22Rv1 (cell line): Measurements from ENCODE around the gene RERE.
"Not testable (repeated sequence)": the region's sequence is repeated elsewhere in the genome, so short reads cannot be mapped to it uniquely, and the experiment has no call there.

Experiments used
- H3K27ac ChIP-seq: fragments of 450-650 bp; 2 replicates; pipeline ENCODE4 v1.5.1; 2017
- CTCF ChIP-seq: fragments of 450-650 bp; IDR thresholded peaks from 2 replicates; pipeline ENCODE4 v1.5.1; 2017; ENCODE audit warnings: mild to moderate bottlenecking
- ZFX ChIP-seq: fragments of 450-650 bp; IDR thresholded peaks from 2 replicates; pipeline ENCODE4 v1.6.1; 2017; ENCODE audit warnings: antibody characterized with exemption, borderline replicate concordance

The RERE gene

GRCh38 chr1:8448911-8449661 lies 368.4 kb downstream of the RERE start:
- peak overlapping the region; percentile 18; the same call in 1 of the 2 replicates for H3K27ac ChIP-seq

GRCh38 chr1:8448505-8448904 lies 368.9 kb downstream of the RERE start:
- H3K27ac ChIP-seq: peak overlapping the region; percentile 18; the same call in 1 of the 2 replicates

More at GRCh38 chr1:8448911-8449661, 368.4 kb downstream of the RERE start:
- TF ChIP-seq ZFX (no peak), CTCF (no peak)

DNA sequence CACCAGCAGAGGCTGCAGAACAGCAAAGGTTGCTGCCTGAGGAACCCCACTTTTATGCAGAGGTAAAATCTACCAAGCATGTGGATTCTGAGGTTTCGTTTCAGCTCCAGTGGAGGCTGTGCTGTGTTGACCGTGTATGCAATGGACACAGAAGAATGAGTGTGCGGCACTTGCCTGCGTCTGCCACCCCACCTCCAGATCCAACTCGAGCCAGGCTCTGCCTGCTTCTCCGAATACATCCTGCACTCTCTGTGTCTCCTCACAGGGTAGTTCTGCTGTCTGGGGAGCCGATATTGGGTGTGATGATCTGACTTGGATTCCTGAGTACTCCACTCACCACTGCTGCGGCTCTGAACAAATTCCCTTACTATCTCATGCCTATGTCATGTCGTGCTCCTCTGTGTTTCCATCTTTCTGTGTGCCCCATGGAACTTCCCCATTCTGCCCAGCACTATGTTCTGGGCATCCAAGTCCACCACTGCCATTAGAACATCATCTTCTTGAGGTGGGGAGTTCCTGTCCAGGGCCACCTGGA lies 369.8 kb downstream of the RERE start:
- TF ChIP-seq ZFX: no peak
- TF ChIP-seq CTCF: no peak
- no peak overlapping the region for H3K27ac ChIP-seq

GRCh38 chr1:8446119-8446518 lies 371.3 kb downstream of the RERE start:
- H3K27ac ChIP-seq: not testable (repeated sequence)

DNA sequence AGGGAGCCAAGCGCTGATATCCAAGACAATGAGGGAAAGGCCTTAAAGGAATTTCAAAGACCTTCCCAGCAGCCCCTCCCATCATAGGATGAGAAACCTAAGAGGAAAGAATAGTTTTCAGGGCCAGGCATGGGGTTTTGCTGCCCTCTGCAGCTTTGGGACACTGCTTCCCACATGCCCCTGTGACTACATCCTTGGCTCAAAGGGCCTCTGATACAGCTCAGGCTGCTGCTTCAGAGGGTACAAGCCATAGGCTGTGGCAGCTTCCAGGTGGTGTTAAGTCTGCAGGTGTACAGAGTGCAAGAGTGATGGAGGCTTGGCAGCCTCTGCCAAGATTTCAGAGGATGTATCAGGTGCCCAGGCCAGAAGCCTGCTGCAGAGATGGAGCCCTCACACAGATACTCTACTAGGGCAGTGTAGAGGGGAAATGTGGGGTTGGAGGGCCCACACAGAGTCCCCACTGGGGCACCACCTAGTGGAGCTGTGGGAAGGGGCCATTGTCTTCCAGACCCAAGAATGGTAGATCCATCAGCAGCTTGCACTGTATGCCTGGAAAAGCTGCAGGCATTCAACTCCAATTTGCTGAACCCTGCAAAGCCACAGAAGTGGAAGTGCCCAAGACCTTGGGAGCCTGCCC lies 373.8 kb downstream of the RERE start:
- no peak overlapping the region for H3K27ac ChIP-seq
- TF ChIP-seq CTCF: no peak
- no peak for TF ChIP-seq ZFX

DNA sequence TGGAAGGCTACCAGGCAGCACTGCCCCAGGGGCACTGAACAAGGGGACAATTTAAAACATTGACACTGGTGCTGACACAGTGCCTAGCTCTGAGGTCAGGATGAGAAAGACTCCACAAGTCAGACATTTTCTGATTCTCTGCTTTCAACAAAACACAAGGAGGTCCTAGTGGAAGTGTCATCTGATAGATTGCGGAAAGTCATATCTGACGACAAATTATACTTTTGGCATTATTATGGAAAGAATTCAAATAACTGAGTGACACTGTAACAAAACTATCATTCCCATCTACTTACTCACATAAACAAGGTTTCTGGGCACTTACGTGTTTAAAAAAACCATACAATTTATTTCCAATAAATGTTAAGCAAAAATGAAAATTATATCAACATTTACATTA lies 376.0 kb downstream of the RERE start:
- H3K27ac ChIP-seq: no peak overlapping the region
- TF ChIP-seq CTCF (no peak), ZFX (no peak)

- TF ChIP-seq CTCF (no peak), ZFX (no peak)
- peak overlapping the region; percentile 60 for H3K27ac ChIP-seq
Measured at GRCh38 chr1:8439015-8439702, 378.3 kb downstream of the RERE start.

DNA sequence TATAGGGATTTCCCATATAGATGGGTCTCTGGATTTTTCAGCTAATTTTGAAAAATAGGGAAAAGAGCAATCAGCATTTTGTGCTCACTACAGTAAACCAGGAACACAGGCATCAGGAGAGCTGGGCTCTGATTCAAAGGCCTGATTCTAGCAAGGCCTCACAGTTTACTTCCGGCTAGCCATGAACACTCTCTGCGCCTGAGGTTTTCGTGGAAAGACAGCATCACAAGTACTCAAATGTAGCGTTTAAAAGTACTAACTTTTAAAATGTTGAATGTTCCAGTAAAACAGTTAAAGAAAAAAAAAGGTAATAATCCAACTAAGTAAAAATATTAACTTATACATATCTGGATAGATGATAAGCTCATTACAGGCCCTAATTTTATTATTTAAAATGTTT lies 379.0 kb downstream of the RERE start:
- H3K27ac ChIP-seq: peak overlapping the region; percentile 60
- TF ChIP-seq ZFX (no peak), CTCF (no peak)
